ENCODE results near the gene BEX4. TPM values are rescaled to one million over a fixed set of nuclear protein-coding genes. Genes with fewer than 3 reads are reported as not detected.
"Not testable (repeated sequence)": the region's sequence is repeated elsewhere in the genome, so short reads cannot be mapped to it uniquely, and the experiment has no call there.

The BEX4 gene
- total and polyA plus RNA-seq, 2 of the 13 experiments (the other 11 are each of a cell fraction or from before 2014, with no cell fraction given), result not detected

DNA sequence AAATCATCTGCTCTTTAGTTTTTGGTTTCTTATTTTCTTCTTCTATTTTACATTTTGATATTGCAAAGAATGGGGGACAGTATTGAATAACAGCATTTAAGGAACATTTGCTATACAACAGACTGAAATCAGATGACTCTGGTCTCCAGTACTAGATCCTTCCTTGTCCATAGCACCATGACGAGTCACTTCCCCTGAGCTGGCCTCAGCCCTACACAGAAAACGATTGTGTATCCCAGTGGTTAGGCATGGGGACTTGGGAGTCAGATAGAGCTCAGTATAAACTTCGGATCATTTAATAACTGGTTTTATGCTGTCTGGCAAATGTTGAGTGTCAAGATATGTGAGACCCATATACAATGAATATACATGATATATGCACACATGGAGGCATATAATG is 44.7 kb upstream of the BEX4 start:
- H2AFZ ChIP-seq (ENCODE audit: low read length), result no peak overlapping the region
- in situ Hi-C loops (cut with HindIII; ENCODE audit: extremely low pct_ligation_motif_present, low pct_unique_long_range_greater_than_20kb), result loop anchor here (10.0 kb wide), 1 partner anchor 225 kb away; no protein-coding TSS in a partner anchor
- ChIA-PET POLR2A (no interaction called here), CTCF (ENCODE audit: low intra/inter-chr PET ratio, low total read pairs) (no interaction called here)
- no peaks in the 10 kb centered on the region for H3K79me2 ChIP-seq (ENCODE audit: insufficient read depth, low read length)
- no peak overlapping the region for H3K4me3 ChIP-seq (replicated peaks in 1 of 3; ENCODE audit: insufficient read depth in 1 of 3, low read depth in 2 of 3, low read length in 3 of 3)
- intact Hi-C loops (cut with micrococcal nuclease; ENCODE audit: unreplicated experiment), result no loop called here
- no TSS peak for BruUV-seq (replicated peaks)
- H3K27me3 ChIP-seq (ENCODE audit: control insufficient read depth in 1 of 2, insufficient read depth in 2 of 2, low read length in 2 of 2), result no peaks in the 10 kb centered on the region
- H3K36me3 ChIP-seq (replicated peaks in 1 of 2; ENCODE audit: control insufficient read depth in 1 of 2, insufficient read depth in 2 of 2, low read length in 2 of 2), result no peaks in the 10 kb centered on the region
- no peak overlapping the region for H3K27ac ChIP-seq (ENCODE audit: extremely low read length, insufficient read depth, low read length)
- no peak overlapping the region for H3K9ac ChIP-seq (ENCODE audit: insufficient read depth, low read depth, low read length)
- H3K4me1 ChIP-seq (ENCODE audit: insufficient read depth, low read length), result no peaks in the 10 kb centered on the region
- FAIRE-seq, result no peak
- H3K9me3 ChIP-seq (ENCODE audit: low read length), result no peaks in the 10 kb centered on the region
- 0% methylated on average over 1 of the region's 3 CpGs for whole genome bisulfite sequencing (ENCODE audit: low lambda C conversion rate)
- TF ChIP-seq KLF9 (CRISPR knock-in tag; IDR thresholded peaks at IDR 0.05; ENCODE audit: low read depth) (no peak), NR2F2 (IDR thresholded peaks at IDR 0.05; ENCODE audit: borderline replicate concordance, low read depth) (no peak), ZNF766 (CRISPR knock-in tag; IDR thresholded peaks at IDR 0.05; ENCODE audit: borderline replicate concordance) (no peak)
- TF ChIP-seq, protein P1, sequence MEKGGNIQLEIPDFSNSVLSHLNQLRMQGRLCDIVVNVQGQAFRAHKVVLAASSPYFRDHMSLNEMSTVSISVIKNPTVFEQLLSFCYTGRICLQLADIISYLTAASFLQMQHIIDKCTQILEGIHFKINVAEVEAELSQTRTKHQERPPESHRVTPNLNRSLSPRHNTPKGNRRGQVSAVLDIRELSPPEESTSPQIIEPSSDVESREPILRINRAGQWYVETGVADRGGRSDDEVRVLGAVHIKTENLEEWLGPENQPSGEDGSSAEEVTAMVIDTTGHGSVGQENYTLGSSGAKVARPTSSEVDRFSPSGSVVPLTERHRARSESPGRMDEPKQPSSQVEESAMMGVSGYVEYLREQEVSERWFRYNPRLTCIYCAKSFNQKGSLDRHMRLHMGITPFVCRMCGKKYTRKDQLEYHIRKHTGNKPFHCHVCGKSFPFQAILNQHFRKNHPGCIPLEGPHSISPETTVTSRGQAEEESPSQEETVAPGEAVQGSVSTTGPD (CRISPR knock-in tag; IDR thresholded peaks at IDR 0.05), result no peak
- no peak overlapping the region for H3K4me2 ChIP-seq (ENCODE audit: low read depth, low read length)
- H4K20me1 ChIP-seq (ENCODE audit: insufficient read depth, low read length), result no peaks in the 10 kb centered on the region
- no peak for DNase-seq (ENCODE audit: low spot score)
- no peak for ATAC-seq

GRCh38 chrX:103171353-103171752 is 43.6 kb upstream of the BEX4 start:
- H3K79me2 ChIP-seq (ENCODE audit: insufficient read depth, low read length), result no peaks in the 10 kb centered on the region
- H3K4me1 ChIP-seq (ENCODE audit: insufficient read depth, low read length), result no peaks in the 10 kb centered on the region
- H2AFZ ChIP-seq (ENCODE audit: low read length), result no peak overlapping the region
- ATAC-seq (no peak), DNase-seq (ENCODE audit: low spot score) (no peak), FAIRE-seq (no peak)
- no peak overlapping the region for H3K4me2 ChIP-seq (ENCODE audit: low read depth, low read length)
- WGBS (ENCODE audit: low lambda C conversion rate), result 44% methylated on average over 2 of the region's 2 CpGs
- H3K9ac ChIP-seq (ENCODE audit: insufficient read depth, low read depth, low read length), result no peak overlapping the region
- intact Hi-C loops (cut with micrococcal nuclease; ENCODE audit: unreplicated experiment), result no loop called here
- in situ Hi-C loops (cut with HindIII; ENCODE audit: extremely low pct_ligation_motif_present, low pct_unique_long_range_greater_than_20kb), result loop anchor here (10.0 kb wide), 1 partner anchor 227 kb away; no protein-coding TSS in a partner anchor
- H4K20me1 ChIP-seq (ENCODE audit: insufficient read depth, low read length), result no peaks in the 10 kb centered on the region
- H3K27me3 ChIP-seq (ENCODE audit: control insufficient read depth in 1 of 2, insufficient read depth in 2 of 2, low read length in 2 of 2), result no peaks in the 10 kb centered on the region
- no peak overlapping the region for H3K4me3 ChIP-seq (replicated peaks in 1 of 3; ENCODE audit: insufficient read depth in 1 of 3, low read depth in 2 of 3, low read length in 3 of 3)
- ChIA-PET POLR2A (no interaction called here), CTCF (ENCODE audit: low intra/inter-chr PET ratio, low total read pairs) (no interaction called here)
- H3K9me3 ChIP-seq (ENCODE audit: low read length), result no peaks in the 10 kb centered on the region
- TF ChIP-seq ZNF543 (CRISPR knock-in tag; IDR thresholded peaks at IDR 0.05), result no peak
- no peak for TF ChIP-seq IRF2 (CRISPR knock-in tag; IDR thresholded peaks at IDR 0.05)
- TF ChIP-seq, protein P2, sequence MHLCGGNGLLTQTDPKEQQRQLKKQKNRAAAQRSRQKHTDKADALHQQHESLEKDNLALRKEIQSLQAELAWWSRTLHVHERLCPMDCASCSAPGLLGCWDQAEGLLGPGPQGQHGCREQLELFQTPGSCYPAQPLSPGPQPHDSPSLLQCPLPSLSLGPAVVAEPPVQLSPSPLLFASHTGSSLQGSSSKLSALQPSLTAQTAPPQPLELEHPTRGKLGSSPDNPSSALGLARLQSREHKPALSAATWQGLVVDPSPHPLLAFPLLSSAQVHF (CRISPR knock-in tag; IDR thresholded peaks at IDR 0.05), result no peak
- no peak for TF ChIP-seq PRPF4 (IDR thresholded peaks at IDR 0.05; ENCODE audit: low read depth, low read length, poor library complexity, severe bottlenecking)
- TF ChIP-seq TARDBP (CRISPR knock-in tag; IDR thresholded peaks at IDR 0.05), result no peak
- TF ChIP-seq GFI1 (CRISPR knock-in tag; IDR thresholded peaks at IDR 0.05; ENCODE audit: borderline replicate concordance), result no peak
- TF ChIP-seq ZNF235 (CRISPR knock-in tag; IDR thresholded peaks at IDR 0.05; ENCODE audit: borderline replicate concordance), result no peak
- H3K27ac ChIP-seq (ENCODE audit: extremely low read length, insufficient read depth, low read length), result no peak overlapping the region
- H3K36me3 ChIP-seq (replicated peaks in 1 of 2; ENCODE audit: control insufficient read depth in 1 of 2, insufficient read depth in 2 of 2, low read length in 2 of 2), result no peaks in the 10 kb centered on the region
- no TSS peak for BruUV-seq (replicated peaks)

GRCh38 chrX:103175256-103175655 is 39.7 kb upstream of the BEX4 start:
- H3K79me2 ChIP-seq (ENCODE audit: insufficient read depth, low read length); H3K27me3 ChIP-seq (ENCODE audit: control insufficient read depth in 1 of 2, insufficient read depth in 2 of 2, low read length in 2 of 2); H3K4me3 ChIP-seq (replicated peaks in 1 of 3; ENCODE audit: insufficient read depth in 1 of 3, low read depth in 2 of 3, low read length in 3 of 3); BruUV-seq (replicated peaks); H2AFZ ChIP-seq (ENCODE audit: low read length); intact Hi-C loops (cut with micrococcal nuclease; ENCODE audit: unreplicated experiment); ATAC-seq; H3K4me2 ChIP-seq (ENCODE audit: low read depth, low read length); H3K4me1 ChIP-seq (ENCODE audit: insufficient read depth, low read length); POLR2A ChIA-PET; FAIRE-seq; DNase-seq (ENCODE audit: low spot score); H4K20me1 ChIP-seq (ENCODE audit: insufficient read depth, low read length); CTCF ChIA-PET (ENCODE audit: low intra/inter-chr PET ratio, low total read pairs); H3K9ac ChIP-seq (ENCODE audit: insufficient read depth, low read depth, low read length); H3K9me3 ChIP-seq (ENCODE audit: low read length); H3K27ac ChIP-seq (ENCODE audit: extremely low read length, insufficient read depth, low read length); H3K36me3 ChIP-seq (replicated peaks in 1 of 2; ENCODE audit: control insufficient read depth in 1 of 2, insufficient read depth in 2 of 2, low read length in 2 of 2): not testable (repeated sequence)
- in situ Hi-C loops (cut with HindIII; ENCODE audit: extremely low pct_ligation_motif_present, low pct_unique_long_range_greater_than_20kb), result loop anchor here (10.0 kb wide), 1 partner anchor 230 kb away; no protein-coding TSS in a partner anchor
- 86% methylated on average over 2 of the region's 2 CpGs for WGBS (ENCODE audit: low lambda C conversion rate)
